Suprapubic skin (tissue), 4 donors: ENCODE results near the gene FUT7. TPM values are rescaled to one million over a fixed set of nuclear protein-coding genes. Genes with fewer than 3 reads are reported as not detected.

Experiments used
- DNase-seq, 2 donors: peaks; one replicate each; pipeline ENCODE4 v3.0.0-alpha.2; 2019; ENCODE audit warnings: low spot score in 2 of 2
- H3K27ac ChIP-seq: fragments of 200-600 bp; sonication (generic); one replicate; pipeline ENCODE4 v1.5.1; 2019
- H3K27me3 ChIP-seq: fragments of 200-600 bp; sonication (generic); one replicate; pipeline ENCODE4 v1.5.1; 2019
- H3K36me3 ChIP-seq: fragments of 200-600 bp; sonication (generic); one replicate; pipeline ENCODE4 v1.5.1; 2019
- H3K4me1 ChIP-seq: fragments of 200-600 bp; sonication (generic); one replicate; pipeline ENCODE4 v1.5.1; 2019
- H3K4me3 ChIP-seq: fragments of 200-600 bp; sonication (generic); one replicate; pipeline ENCODE4 v1.5.1; 2019; ENCODE audit warnings: mild to moderate bottlenecking
- H3K9me3 ChIP-seq: fragments of 200-600 bp; sonication (generic); one replicate; pipeline ENCODE4 v1.5.1; 2019
- EP300 ChIP-seq: sonication (generic); formaldehyde crosslinking; IDR thresholded peaks from one replicate; pipeline ENCODE4 v1.6.1; 2017; ENCODE audit warnings: antibody characterized with exemption
- POLR2A ChIP-seq, 2 donors: fragments of 450-650 bp; IDR thresholded peaks; one replicate each; pipeline ENCODE4 v1.6.1; 2017; ENCODE audit warnings: antibody characterized with exemption in 2 of 2, mild to moderate bottlenecking in 2 of 2, moderate library complexity in 2 of 2
- POLR2AphosphoS5 ChIP-seq, 3 donors: sonication (generic); formaldehyde crosslinking; IDR thresholded peaks; one replicate each; pipeline ENCODE4 v1.6.1; 2017; ENCODE audit warnings: antibody characterized with exemption in 3 of 3
- WGBS: methylation state at CpG from one replicate; pipeline ENCODE4 v1.1.5; 2018; 5-methylcytosine and 5-hydroxymethylcytosine counted together
- total RNA-seq, 4 donors: library from RNA; depleted of rRNA; stranded (reverse); fragments of >200 nt; gene quantifications; one replicate each; pipeline ENCODE4 v1.1.0, GENCODE V29; 2016
- TF ChIP-seq, protein P1 (sequence below), 2 donors: fragments of 200-600 bp in 1 of 2; fragments of 450-650 bp in 1 of 2; sonication (generic) in 1 of 2; IDR thresholded peaks; one replicate each; pipeline ENCODE4 v1.5.1; 2016 to 2019; ENCODE audit warnings: antibody characterized with exemption in 2 of 2, mild to moderate bottlenecking in 1 of 2, moderate library complexity in 1 of 2

Gene FUT7
- total RNA-seq, 4 donors from 2014 or later: 0.72 TPM; not detected in 3

DNA sequence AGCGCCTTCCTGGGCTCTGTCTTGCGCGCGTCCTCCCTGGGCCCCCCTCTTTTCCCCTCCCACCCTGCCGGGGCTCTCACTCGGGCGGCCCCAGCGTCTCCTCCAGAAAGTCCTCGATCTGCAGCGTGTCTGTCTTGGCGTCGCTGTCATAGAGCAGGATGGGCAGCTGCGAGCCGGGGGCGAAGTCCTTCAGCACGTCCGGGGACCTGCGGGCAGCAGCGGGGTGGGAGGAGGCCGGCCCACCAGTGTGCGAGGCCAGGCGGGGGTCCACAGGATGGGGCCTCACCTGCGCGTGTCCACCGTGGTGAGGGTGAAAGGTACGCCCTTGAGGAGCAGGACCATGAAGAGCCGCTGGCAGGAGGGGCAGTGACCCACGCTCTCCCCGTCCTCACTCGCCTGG is 36.5 kb downstream of the FUT7 start:
- Histone ChIP-seq H3K4me3 (peak overlapping the region; percentile 33), H3K36me3 (no peaks in the 10 kb centered on the region), H3K9me3 (no peaks in the 10 kb centered on the region), H3K27me3 (peaks cover 4% of the 10 kb centered on the region), H3K4me1 (peaks cover 64% of the 10 kb centered on the region), H3K27ac (no peak overlapping the region)
- WGBS: no CpG with 5 or more reads among the region's 30 CpGs
- DNase-seq: no peak
- TF ChIP-seq POLR2A (IDR thresholded peaks at IDR 0.05) (no peak), EP300 (no peak), POLR2AphosphoS5 (IDR thresholded peaks at IDR 0.05) (no peak)
- TF ChIP-seq, protein P1, sequence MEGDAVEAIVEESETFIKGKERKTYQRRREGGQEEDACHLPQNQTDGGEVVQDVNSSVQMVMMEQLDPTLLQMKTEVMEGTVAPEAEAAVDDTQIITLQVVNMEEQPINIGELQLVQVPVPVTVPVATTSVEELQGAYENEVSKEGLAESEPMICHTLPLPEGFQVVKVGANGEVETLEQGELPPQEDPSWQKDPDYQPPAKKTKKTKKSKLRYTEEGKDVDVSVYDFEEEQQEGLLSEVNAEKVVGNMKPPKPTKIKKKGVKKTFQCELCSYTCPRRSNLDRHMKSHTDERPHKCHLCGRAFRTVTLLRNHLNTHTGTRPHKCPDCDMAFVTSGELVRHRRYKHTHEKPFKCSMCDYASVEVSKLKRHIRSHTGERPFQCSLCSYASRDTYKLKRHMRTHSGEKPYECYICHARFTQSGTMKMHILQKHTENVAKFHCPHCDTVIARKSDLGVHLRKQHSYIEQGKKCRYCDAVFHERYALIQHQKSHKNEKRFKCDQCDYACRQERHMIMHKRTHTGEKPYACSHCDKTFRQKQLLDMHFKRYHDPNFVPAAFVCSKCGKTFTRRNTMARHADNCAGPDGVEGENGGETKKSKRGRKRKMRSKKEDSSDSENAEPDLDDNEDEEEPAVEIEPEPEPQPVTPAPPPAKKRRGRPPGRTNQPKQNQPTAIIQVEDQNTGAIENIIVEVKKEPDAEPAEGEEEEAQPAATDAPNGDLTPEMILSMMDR (IDR thresholded peaks at IDR 0.05): no peak

DNA sequence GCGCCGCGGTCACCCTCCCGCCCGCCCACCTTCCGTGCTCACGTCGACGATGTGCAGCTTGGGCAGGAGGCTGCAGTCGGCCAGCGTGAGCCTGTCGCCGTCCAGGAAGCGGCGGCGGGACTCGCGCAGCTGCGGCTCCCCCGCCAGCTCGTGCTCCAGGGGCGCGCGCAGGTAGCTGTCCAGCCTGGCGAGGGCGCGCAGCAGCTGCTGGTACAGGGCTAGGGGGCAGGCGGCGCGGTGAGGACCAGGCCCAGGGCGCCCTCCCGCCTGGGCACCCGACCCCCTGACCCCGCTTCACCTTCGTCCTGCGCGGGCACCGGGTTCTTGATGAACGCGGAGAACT is 37.0 kb downstream of the FUT7 start:
- no peaks in the 10 kb centered on the region for H3K9me3 ChIP-seq
- no peak overlapping the region for H3K27ac ChIP-seq
- DNase-seq: no peak
- no CpG with 5 or more reads among the region's 40 CpGs for WGBS
- peaks cover 4% of the 10 kb centered on the region for H3K27me3 ChIP-seq
- TF ChIP-seq EP300 (no peak), POLR2A (IDR thresholded peaks at IDR 0.05) (no peak), POLR2AphosphoS5 (IDR thresholded peaks at IDR 0.05) (no peak)
- TF ChIP-seq, protein P1 (IDR thresholded peaks at IDR 0.05): no peak
- H3K4me1 ChIP-seq: peaks cover 64% of the 10 kb centered on the region
- no peaks in the 10 kb centered on the region for H3K36me3 ChIP-seq
- peak overlapping the region; percentile 33 for H3K4me3 ChIP-seq

DNA sequence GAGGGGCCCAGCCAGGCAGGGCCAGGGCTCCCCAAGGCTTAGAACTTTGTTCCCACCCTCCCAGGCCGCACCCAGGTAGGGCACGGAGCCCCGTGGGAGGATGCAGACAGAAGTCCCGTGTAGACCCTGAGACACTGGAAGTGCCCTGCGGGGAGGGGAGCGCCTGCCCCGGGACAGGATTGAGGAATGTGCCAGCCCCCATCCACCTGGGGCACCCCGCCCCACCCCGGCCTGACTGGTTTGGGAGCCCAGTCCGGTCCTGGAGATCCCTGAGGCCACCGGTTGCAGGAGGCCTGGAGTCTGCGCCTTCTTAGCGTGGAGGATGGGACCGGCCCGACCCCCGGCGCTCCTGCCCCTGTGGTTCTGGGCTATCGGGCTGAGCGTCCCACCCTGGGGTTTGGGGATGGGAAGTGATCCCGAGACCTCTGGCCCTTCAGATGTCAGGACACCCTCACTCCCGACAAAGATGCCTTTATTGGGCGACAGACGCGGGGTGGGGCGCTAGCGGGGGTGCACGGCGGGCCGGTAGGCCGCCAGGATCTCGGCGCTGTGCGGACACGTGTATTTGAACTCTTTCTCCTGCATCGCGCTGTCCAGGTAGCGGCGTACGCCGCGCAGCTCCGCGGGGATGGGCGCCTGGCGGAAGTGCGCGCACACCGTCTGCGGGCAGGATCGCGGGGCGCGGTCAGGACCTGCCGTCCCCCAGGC is 37.6 kb downstream of the FUT7 start:
- TF ChIP-seq, protein P1 (IDR thresholded peaks at IDR 0.05): no peak
- Histone ChIP-seq H3K27me3 (peaks cover 4% of the 10 kb centered on the region), H3K4me3 (peak overlapping the region; percentile 33), H3K36me3 (no peaks in the 10 kb centered on the region), H3K27ac (no peak overlapping the region), H3K4me1 (peaks cover 64% of the 10 kb centered on the region), H3K9me3 (no peaks in the 10 kb centered on the region)
- WGBS: no CpG with 5 or more reads among the region's 54 CpGs
- no peak for DNase-seq

DNA sequence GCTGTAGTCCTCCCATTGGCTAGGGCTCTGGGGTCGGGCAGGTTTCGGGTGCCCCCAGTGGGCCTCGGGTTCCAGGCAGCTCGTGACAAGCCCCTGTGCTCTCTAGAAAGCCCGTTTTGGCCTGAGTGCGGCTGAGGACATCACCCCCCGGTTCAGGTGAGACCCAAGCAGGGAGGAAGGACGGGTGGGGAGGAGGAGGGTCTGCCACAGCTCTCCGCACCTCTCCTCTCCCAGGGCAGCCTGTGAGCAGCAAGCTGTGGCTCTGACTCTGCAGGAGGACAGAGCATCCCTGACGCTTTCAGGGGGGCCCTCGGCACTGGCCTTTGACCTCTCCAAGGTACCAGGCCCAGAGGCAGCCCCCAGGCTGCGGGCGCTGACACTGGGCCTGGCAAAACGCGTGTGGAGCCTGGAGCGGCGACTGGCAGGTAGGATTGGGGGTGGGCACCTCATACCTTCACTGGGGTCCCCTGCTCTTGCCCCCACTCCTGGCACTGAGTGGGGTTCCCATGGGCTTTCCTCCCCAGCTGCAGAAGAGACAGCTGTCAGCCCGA is 39.0 kb downstream of the FUT7 start:
- Histone ChIP-seq H3K4me3 (peak overlapping the region; percentile 82), H3K27me3 (peaks cover 4% of the 10 kb centered on the region), H3K36me3 (no peaks in the 10 kb centered on the region), H3K27ac (peak overlapping the region; percentile 82), H3K4me1 (peaks cover 63% of the 10 kb centered on the region), H3K9me3 (no peaks in the 10 kb centered on the region)
- 40% methylated on average over 1 of the region's 18 CpGs for WGBS
- TF ChIP-seq POLR2AphosphoS5 (IDR thresholded peaks at IDR 0.05) (no peak), EP300 (no peak), POLR2A (IDR thresholded peaks at IDR 0.05) (no peak)
- TF ChIP-seq, protein P1 (IDR thresholded peaks at IDR 0.05): no peak
- no peak for DNase-seq

DNA sequence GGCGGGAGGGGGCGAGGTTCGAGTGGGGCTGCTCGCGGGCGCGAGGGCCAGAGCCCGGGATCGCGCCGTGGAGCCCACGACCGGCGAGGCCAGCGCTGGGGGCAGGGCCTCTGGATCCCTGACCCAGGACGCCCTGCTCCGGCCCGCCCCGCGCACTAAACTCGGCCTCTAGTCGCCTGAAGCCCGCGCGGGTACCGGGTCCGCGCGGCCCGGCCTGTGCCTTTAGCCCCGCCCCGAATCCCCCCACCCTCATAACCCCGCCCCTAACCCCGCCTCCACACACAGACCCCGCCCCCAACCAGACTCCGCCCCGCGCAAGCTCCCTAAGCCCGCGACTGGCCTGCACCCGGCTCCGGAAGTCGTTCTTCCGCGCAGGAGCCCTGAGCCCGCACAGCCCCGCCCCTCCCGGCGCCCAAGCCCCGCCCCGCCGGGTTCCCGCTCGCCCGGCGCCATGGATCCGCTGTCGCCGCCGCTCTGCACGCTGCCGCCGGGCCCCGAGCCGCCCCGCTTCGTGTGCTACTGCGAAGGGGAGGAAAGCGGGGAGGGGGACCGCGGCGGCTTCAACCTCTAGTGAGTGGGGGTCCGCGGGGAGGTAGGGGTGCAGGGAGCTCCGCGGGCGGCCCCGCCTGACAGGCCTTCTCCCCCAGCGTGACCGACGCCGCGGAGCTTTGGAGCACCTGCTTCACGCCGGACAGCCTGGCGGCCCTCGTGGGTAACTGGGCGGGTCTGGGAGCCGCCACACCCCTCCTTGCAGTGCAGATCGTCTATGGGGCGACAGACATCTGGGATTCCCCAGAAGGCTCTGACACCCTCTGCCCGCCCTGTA is 39.7 kb downstream of the FUT7 start, which contains the start of gene PAXX:
PAXX (plus strand) TSS at position 430 of the 826 bp plus-strand sequence; CDS start at position 452, 22 bp downstream.
- no peak for TF ChIP-seq POLR2A (IDR thresholded peaks at IDR 0.05)
- TF ChIP-seq, protein P1 (IDR thresholded peaks at IDR 0.05): no peak
- TF ChIP-seq EP300: no peak
- TF ChIP-seq POLR2AphosphoS5 (IDR thresholded peaks at IDR 0.05): no peak
- DNase-seq: peak; percentile 92 to 93
- peak within 1 kb of the TSS; percentile 82 for H3K27ac ChIP-seq
- peak within 1 kb of the TSS; percentile 82 for H3K4me3 ChIP-seq
- H3K4me1 ChIP-seq: peaks cover 56% of the 10 kb centered on the region
- no peaks in the 10 kb centered on the region for H3K27me3 ChIP-seq
- no peaks in the 10 kb centered on the region for H3K36me3 ChIP-seq
- WGBS: under 1% methylated on average over 26 of the region's 92 CpGs
- no peaks in the 10 kb centered on the region for H3K9me3 ChIP-seq
